Endothelial cell of umbilical vein (primary cell): ENCODE measurements around the gene SMARCC1. TPM values are rescaled to one million over a fixed set of nuclear protein-coding genes. Genes with fewer than 3 reads are reported as not detected.

ENCODE experiments used
- BruUV-seq: library from RNA; stranded (reverse); fragments of 400-500 nt; replicated peaks from 2 replicates; lab custom pipeline; 2021; lab: Mats Ljungman, UMichigan
- CTCF ChIA-PET: fragments of 300-600, 350-600 bp; sonication (Branson Sonifier 250); formaldehyde crosslinking; loops from one replicate; lab custom pipeline; 2021; ENCODE audit warnings: antibody characterized with exemption, inconsistent platforms; lab: Charles Lee
- POLR2A ChIA-PET: fragments of 300-600, 350-600 bp; sonication (Branson Sonifier 250); formaldehyde crosslinking; loops from one replicate; lab custom pipeline; 2021; ENCODE audit warnings: antibody characterized with exemption, inconsistent platforms; lab: Charles Lee
- DNase-seq: peaks from one replicate; pipeline ENCODE4 v3.0.0-alpha.2; 2011; ENCODE audit warnings: low read depth, low spot score
- FAIRE-seq: peaks from 2 replicates; lab custom pipeline; 2011; peaks lifted over from hg19 to GRCh38; lab: Jason Lieb, UNC
- H2AFZ ChIP-seq: 2 replicates; pipeline ENCODE4 v1.6.0; 2012; ENCODE audit warnings: low read depth, low read length, control low read depth, inconsistent platforms
- H3K27ac ChIP-seq: 2 replicates; pipeline ENCODE4 v1.5.1; 2011; ENCODE audit warnings: low read depth, mild to moderate bottlenecking, control low read depth, low read length, moderate library complexity; ENCODE audit not compliant: insufficient read depth
- H3K27me3 ChIP-seq, 2 experiments: 2 replicates each; pipeline versions ENCODE4 v1.6.0 to v1.6.1; 2011; ENCODE audit warnings: low read length in 2 of 2, mixed read lengths in 1 of 2; ENCODE audit not compliant: control insufficient read depth in 2 of 2, insufficient read depth in 2 of 2
- H3K36me3 ChIP-seq, 2 experiments: 2 replicates in 1 of 2; 3 replicates in 1 of 2; pipeline ENCODE4 v1.5.1; 2011; ENCODE audit warnings: low read length in 2 of 2, mild to moderate bottlenecking in 1 of 2, moderate library complexity in 1 of 2; ENCODE audit not compliant: control insufficient read depth in 2 of 2, insufficient read depth in 2 of 2; ENCODE audit errors: extremely low read depth in 1 of 2
- H3K4me1 ChIP-seq: 3 replicates; pipeline ENCODE4 v1.5.1; 2011; ENCODE audit warnings: mild to moderate bottlenecking, low read length; ENCODE audit not compliant: control insufficient read depth, insufficient read depth; ENCODE audit errors: extremely low read depth
- H3K4me2 ChIP-seq: 2 replicates; pipeline ENCODE4 v1.6.1; 2011; ENCODE audit warnings: low read length, control low read depth, mixed read lengths; ENCODE audit not compliant: insufficient read depth
- H3K4me3 ChIP-seq, 3 experiments: fragments of 200-600 bp in 1 of 3; sonication (generic), shearing (Covaris generic) in 1 of 3; replicated peaks in 1 of 3; 2 replicates each; pipeline ENCODE4 v1.5.1; 2011 to 2016; ENCODE audit warnings: control low read depth in 3 of 3, low read length in 3 of 3, mild to moderate bottlenecking in 2 of 3, inconsistent platforms in 1 of 3, low read depth in 1 of 3, moderate library complexity in 1 of 3; ENCODE audit not compliant: insufficient read depth in 1 of 3
- H3K79me2 ChIP-seq: 2 replicates; pipeline ENCODE4 v1.6.0; 2012; ENCODE audit warnings: low read length, inconsistent platforms; ENCODE audit not compliant: control insufficient read depth, insufficient read depth
- H3K9ac ChIP-seq: replicated peaks from 2 replicates; pipeline ENCODE3; 2011; ENCODE audit warnings: low read length, control low read depth; ENCODE audit not compliant: insufficient read depth; ENCODE audit errors: extremely low read depth
- H3K9me1 ChIP-seq: replicated peaks from 3 replicates; pipeline ENCODE4 v1.6.0; 2011; ENCODE audit warnings: mild to moderate bottlenecking, low read length; ENCODE audit not compliant: control insufficient read depth, insufficient read depth; ENCODE audit errors: extremely low read depth
- H3K9me3 ChIP-seq: replicated peaks from 2 replicates; pipeline ENCODE4 v1.5.1; 2012; ENCODE audit warnings: low read length, inconsistent platforms; ENCODE audit not compliant: control insufficient read depth, insufficient read depth
- H4K20me1 ChIP-seq: replicated peaks from 2 replicates; pipeline ENCODE3; 2011; ENCODE audit warnings: mild to moderate bottlenecking, low read length; ENCODE audit not compliant: control insufficient read depth, insufficient read depth; ENCODE audit errors: extremely low read depth
- EZH2 ChIP-seq: IDR thresholded peaks from 2 replicates; pipeline ENCODE4 v1.6.1; 2012; ENCODE audit warnings: borderline replicate concordance, low read depth, mild to moderate bottlenecking, moderate library complexity, low read length, inconsistent platforms; ENCODE audit not compliant: severe bottlenecking
- FOS ChIP-seq: IDR thresholded peaks from 2 replicates; pipeline ENCODE4 v1.6.1; 2011; ENCODE audit warnings: mild to moderate bottlenecking, low read length, moderate library complexity, borderline replicate concordance; ENCODE audit not compliant: insufficient read depth
- GATA2 ChIP-seq: IDR thresholded peaks from 2 replicates; pipeline ENCODE4 v1.7.0; 2011; ENCODE audit warnings: low read depth, mild to moderate bottlenecking, moderate library complexity, mixed read lengths, low read length; ENCODE audit not compliant: insufficient read length, insufficient read depth
- JUN ChIP-seq: IDR thresholded peaks from 2 replicates; pipeline ENCODE4 v1.6.1; 2011; ENCODE audit warnings: borderline replicate concordance, low read depth; ENCODE audit not compliant: insufficient read length, insufficient read depth
- MYC ChIP-seq: IDR thresholded peaks from one replicate; pipeline ENCODE4 v1.6.1; 2011; ENCODE audit warnings: mild to moderate bottlenecking, low read depth, low read length
- POLR2A ChIP-seq: IDR thresholded peaks from 2 replicates; pipeline ENCODE4 v1.6.1; 2012; ENCODE audit warnings: low read depth, mild to moderate bottlenecking, control low read depth, low read length
- POLR2AphosphoS5 ChIP-seq: IDR thresholded peaks from 2 replicates; pipeline ENCODE4 v1.6.1; 2012; ENCODE audit warnings: low read depth, mild to moderate bottlenecking, control low read depth, low read length, moderate library complexity; ENCODE audit not compliant: insufficient read depth
- dilution Hi-C: fragments of 300-500 bp; cut with MboI; formaldehyde crosslinking; loops from one replicate; pipeline ENCODE4 v1.15.0; 2019; ENCODE audit warnings: low sequenced_read_pairs; ENCODE audit not compliant: extremely low pct_ligation_motif_present
- intact Hi-C: fragments of 100-400 bp; cut with micrococcal nuclease; formaldehyde crosslinking; loops from one replicate; pipeline ENCODE4 v1.10.0; 2022
- polyA plus RNA-seq, 4 experiments: library from polyadenylated mRNA; depleted of rRNA in 3 of 4; stranded (reverse) in 3 of 4; unstranded in 1 of 4; fragments of >200 nt; gene quantifications; 2 replicates each; pipeline versions ENCODE4 v1.2.1 to v1.2.3, GENCODE V29; 2011 to 2012; ENCODE audit warnings: missing spikeins in 1 of 4
- total RNA-seq: library from RNA; stranded (reverse); gene quantifications from 2 replicates; pipeline ENCODE4 v1.2.3, GENCODE V29; 2021
- TF ChIP-seq, protein P1 (sequence below), 2 donors: IDR thresholded peaks; 1 replicate in 1 of 2; 2 replicates in 1 of 2; pipeline ENCODE4 v1.5.1; 2011; ENCODE audit warnings: low read length in 2 of 2, mild to moderate bottlenecking in 2 of 2, moderate library complexity in 2 of 2, control low read depth in 1 of 2, inconsistent platforms in 1 of 2, low read depth in 1 of 2; ENCODE audit not compliant: insufficient read depth in 1 of 2; ENCODE audit errors: extremely low read depth in 1 of 2
- TF ChIP-seq, protein P2 (sequence below): IDR thresholded peaks from 2 replicates; pipeline ENCODE4 v1.6.1; 2011; ENCODE audit not compliant: insufficient read depth, insufficient read length

SMARCC1 gene
- total and polyA plus RNA-seq, 2 donors (not counting 3 experiments of a cell fraction or from before 2014, with no cell fraction given) = 23.0 to 138 TPM

DNA sequence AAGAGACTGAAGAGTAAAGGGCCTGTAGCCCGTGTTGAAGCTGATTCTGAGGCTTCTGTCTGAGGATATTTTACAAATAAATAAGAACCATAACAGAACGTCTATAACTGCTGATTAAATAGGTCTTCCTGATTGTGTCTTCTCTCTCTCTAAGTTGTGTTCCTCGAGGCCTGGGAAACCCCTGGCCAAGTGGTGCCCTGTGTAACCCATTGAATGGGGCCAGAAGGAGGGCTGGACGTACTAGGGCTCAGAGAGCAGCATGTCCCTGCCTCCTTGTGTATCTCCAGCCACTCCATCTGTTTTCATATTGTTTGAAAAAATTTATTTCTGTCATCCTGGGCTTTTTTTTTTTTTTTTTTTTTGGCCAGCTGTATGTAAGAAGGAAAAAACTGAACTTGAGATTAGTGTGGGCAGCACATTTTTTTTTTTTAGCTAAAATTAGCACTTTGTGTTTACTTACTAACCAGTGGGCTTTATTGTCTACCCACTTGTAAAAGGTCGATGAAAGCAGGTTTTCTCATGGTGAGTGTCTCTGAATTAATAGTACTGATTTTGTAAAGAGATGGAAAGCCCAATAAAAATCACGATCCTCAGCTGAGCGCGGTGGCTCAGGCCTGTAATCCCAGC, 32.0 kb upstream of the SMARCC1 start:
- dilution Hi-C loops (no loop called here), intact Hi-C loops (no loop called here)
- FAIRE-seq = no peak
- Histone ChIP-seq H3K4me1 (no peaks in the 10 kb centered on the region), H4K20me1 (no peaks in the 10 kb centered on the region), H3K4me2 (no peak overlapping the region), H3K4me3 (no peak overlapping the region), H3K27ac (no peak overlapping the region), H3K27me3 (no peaks in the 10 kb centered on the region), H3K79me2 (no peaks in the 10 kb centered on the region), H2AFZ (no peak overlapping the region), H3K9me1 (no peaks in the 10 kb centered on the region), H3K36me3 (peaks cover 11 to 18% of the 10 kb centered on the region in 2 experiments), H3K9ac (no peak overlapping the region), H3K9me3 (no peaks in the 10 kb centered on the region)
- ChIA-PET CTCF (interaction anchor here (3.9 kb wide), 1 partner anchor 11 kb away, joined by 29 read pairs; no protein-coding TSS in a partner anchor), POLR2A (interaction anchor here (0.7 kb wide), 1 partner anchor 12 kb away, joined by 8 read pairs; no protein-coding TSS in a partner anchor)
- no peak for TF ChIP-seq EZH2
- no peak for DNase-seq
- BruUV-seq = no TSS peak

DNA sequence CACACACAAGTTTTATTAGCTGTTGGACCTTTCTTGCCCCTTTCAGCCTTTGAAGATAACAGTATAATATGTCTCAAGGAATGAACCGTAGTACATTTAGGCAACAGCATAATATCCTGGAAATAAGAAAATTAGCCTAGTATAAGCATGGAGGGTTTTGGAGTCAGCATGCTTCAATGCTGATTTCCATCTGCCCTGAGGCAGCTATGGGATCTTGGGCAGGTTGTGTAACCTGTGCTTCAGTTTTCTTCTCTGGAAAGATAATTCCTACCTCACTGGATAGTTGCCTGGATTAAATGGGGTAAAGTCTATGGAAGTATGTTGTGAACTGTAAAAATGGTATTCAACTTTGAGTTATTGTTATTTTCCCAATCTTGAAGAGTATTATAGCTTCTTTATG, 22.9 kb upstream of the SMARCC1 start:
- H3K4me3 ChIP-seq = no peak overlapping the region

More for the DNA sequence above, 22.9 kb upstream of the SMARCC1 start:
- Histone ChIP-seq H4K20me1 (no peaks in the 10 kb centered on the region), H3K27me3 (no peaks in the 10 kb centered on the region), H2AFZ (no peak overlapping the region), H3K4me1 (peaks cover 7% of the 10 kb centered on the region), H3K9ac (no peak overlapping the region), H3K36me3 (no peaks in the 10 kb centered on the region), H3K4me2 (no peak overlapping the region), H3K9me3 (no peaks in the 10 kb centered on the region), H3K27ac (no peak overlapping the region), H3K79me2 (peaks cover 13% of the 10 kb centered on the region), H3K9me1 (no peaks in the 10 kb centered on the region)
- intact Hi-C loops (no loop called here), dilution Hi-C loops (no loop called here)
- FAIRE-seq = no peak
- no TSS peak for BruUV-seq
- CTCF ChIA-PET = interaction anchor here (1.2 to 1.6 kb wide), 2 partner anchors 15 to 20 kb away, joined by 3 to 5 read pairs; no protein-coding TSS in a partner anchor
- TF ChIP-seq EZH2 (no peak), GATA2 (no peak), JUN (no peak), MYC (no peak), POLR2AphosphoS5 (no peak), FOS (no peak), POLR2A (no peak)
- TF ChIP-seq, protein P1, sequence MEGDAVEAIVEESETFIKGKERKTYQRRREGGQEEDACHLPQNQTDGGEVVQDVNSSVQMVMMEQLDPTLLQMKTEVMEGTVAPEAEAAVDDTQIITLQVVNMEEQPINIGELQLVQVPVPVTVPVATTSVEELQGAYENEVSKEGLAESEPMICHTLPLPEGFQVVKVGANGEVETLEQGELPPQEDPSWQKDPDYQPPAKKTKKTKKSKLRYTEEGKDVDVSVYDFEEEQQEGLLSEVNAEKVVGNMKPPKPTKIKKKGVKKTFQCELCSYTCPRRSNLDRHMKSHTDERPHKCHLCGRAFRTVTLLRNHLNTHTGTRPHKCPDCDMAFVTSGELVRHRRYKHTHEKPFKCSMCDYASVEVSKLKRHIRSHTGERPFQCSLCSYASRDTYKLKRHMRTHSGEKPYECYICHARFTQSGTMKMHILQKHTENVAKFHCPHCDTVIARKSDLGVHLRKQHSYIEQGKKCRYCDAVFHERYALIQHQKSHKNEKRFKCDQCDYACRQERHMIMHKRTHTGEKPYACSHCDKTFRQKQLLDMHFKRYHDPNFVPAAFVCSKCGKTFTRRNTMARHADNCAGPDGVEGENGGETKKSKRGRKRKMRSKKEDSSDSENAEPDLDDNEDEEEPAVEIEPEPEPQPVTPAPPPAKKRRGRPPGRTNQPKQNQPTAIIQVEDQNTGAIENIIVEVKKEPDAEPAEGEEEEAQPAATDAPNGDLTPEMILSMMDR (IDR thresholded peaks at IDR 0.05; ENCODE audit: extremely low read depth in 1 of 2, insufficient read depth in 1 of 2, low read depth in 1 of 2, low read length in 2 of 2) = no peak
- TF ChIP-seq, protein P2, sequence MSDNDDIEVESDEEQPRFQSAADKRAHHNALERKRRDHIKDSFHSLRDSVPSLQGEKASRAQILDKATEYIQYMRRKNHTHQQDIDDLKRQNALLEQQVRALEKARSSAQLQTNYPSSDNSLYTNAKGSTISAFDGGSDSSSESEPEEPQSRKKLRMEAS = no peak
- POLR2A ChIA-PET = no interaction called here
- no peak for DNase-seq
